Testis (tissue), 3 donors: Measurements from ENCODE around the gene SNX19. TPM values are rescaled to one million over a fixed set of nuclear protein-coding genes. Genes with fewer than 3 reads are reported as not detected.

Experiments
- DNase-seq: peaks from one replicate; pipeline ENCODE4 v3.0.0-alpha.2; 2019
- H3K27ac ChIP-seq, 2 donors: fragments of 200-600 bp; sonication (generic); one replicate each; pipeline ENCODE4 v1.5.1; 2019
- H3K27me3 ChIP-seq: fragments of 200-600 bp; sonication (generic); one replicate; pipeline ENCODE4 v1.5.1; 2019
- H3K36me3 ChIP-seq: fragments of 200-600 bp; sonication (generic); one replicate; pipeline ENCODE4 v1.5.1; 2017; ENCODE audit warnings: low read depth; ENCODE audit errors: missing control alignments
- H3K4me1 ChIP-seq: fragments of 200-600 bp; sonication (generic); one replicate; pipeline ENCODE4 v1.5.1; 2019
- H3K4me3 ChIP-seq, 2 donors: fragments of 200-600 bp; sonication (generic); one replicate each; pipeline ENCODE4 v1.5.1; 2017 to 2019
- H3K9me3 ChIP-seq: fragments of 200-600 bp; sonication (generic); one replicate; pipeline ENCODE4 v1.5.1; 2017
- POLR2A ChIP-seq: fragments of 450-650 bp; IDR thresholded peaks from one replicate; pipeline ENCODE4 v1.6.1; 2017; ENCODE audit warnings: antibody characterized with exemption, mild to moderate bottlenecking, moderate library complexity
- WGBS, 2 donors: methylation state at CpG; one replicate each; pipeline ENCODE4 v1.1.5; 2018; 5-methylcytosine and 5-hydroxymethylcytosine counted together
- intact Hi-C: fragments of 100-400 bp; cut with DNase I; formaldehyde crosslinking; loops from one replicate; pipeline ENCODE4 v1.15.1; 2023; ENCODE audit warnings: low total_unique reads
- polyA plus RNA-seq: library from polyadenylated mRNA; stranded (reverse); fragments of 350-450 nt; fragmentation: Illumina TruSeq; extraction: RNeasy Lipid Tissue Mini Kit (QIAGEN cat#74804); gene quantifications from one replicate; pipeline ENCODE4 v1.2.3, GENCODE V29; 2014; ENCODE audit warnings: low read depth, low replicate concordance; ENCODE audit not compliant: insufficient read depth
- total RNA-seq, 2 donors: library from RNA; depleted of rRNA; stranded (reverse); fragments of >200 nt; gene quantifications; one replicate each; pipeline ENCODE4 v1.2.3, GENCODE V29; 2016
- TF ChIP-seq, protein P1 (sequence below), 3 experiments: fragments of 450-650 bp in 2 of 3; fragments of 200-600 bp in 1 of 3; sonication (generic) in 1 of 3; IDR thresholded peaks; one replicate each; pipeline ENCODE4 v1.5.1; 2016 to 2019; ENCODE audit warnings: antibody characterized with exemption in 3 of 3, mild to moderate bottlenecking in 2 of 3, moderate library complexity in 1 of 3

Gene SNX19
- total and polyA plus RNA-seq, 3 donors from 2014 or later, result 131 to 153 (median 144) TPM

DNA sequence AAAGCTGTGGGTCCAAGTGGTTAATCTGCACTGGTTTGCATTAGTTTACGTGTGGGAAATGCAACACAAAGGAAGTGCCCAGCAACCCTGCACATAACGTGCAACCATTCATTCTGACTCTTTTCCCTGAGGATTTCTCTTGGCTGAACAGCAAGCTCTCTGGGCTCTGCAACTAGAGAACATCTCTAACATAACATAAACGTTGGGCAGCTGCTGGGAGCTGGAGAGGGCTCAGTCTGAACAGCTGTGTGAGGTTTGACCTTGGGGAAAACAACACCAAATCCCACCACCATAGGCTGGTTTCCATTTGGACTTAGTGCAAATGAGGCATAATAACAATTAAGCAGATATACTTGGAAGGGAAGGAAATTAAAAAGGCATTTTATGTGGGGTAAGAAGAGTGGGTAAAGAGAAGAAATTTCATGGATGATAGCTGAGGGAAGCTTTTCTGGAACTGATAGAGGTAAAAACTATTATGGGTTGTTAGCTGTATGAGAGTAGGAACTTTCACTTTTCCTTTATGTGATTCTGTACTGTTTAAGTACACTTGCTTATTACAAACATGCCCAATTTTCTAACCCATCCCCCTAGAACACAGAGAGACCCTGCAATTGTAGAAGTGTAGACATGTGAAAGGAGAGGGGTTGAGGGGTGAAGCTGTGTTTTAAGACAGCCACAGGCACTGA is 76.2 kb downstream of the SNX19 start:
- H3K9me3 ChIP-seq, result no peaks in the 10 kb centered on the region
- H3K4me1 ChIP-seq, result no peaks in the 10 kb centered on the region
- TF ChIP-seq POLR2A, result no peak
- TF ChIP-seq, protein P1, sequence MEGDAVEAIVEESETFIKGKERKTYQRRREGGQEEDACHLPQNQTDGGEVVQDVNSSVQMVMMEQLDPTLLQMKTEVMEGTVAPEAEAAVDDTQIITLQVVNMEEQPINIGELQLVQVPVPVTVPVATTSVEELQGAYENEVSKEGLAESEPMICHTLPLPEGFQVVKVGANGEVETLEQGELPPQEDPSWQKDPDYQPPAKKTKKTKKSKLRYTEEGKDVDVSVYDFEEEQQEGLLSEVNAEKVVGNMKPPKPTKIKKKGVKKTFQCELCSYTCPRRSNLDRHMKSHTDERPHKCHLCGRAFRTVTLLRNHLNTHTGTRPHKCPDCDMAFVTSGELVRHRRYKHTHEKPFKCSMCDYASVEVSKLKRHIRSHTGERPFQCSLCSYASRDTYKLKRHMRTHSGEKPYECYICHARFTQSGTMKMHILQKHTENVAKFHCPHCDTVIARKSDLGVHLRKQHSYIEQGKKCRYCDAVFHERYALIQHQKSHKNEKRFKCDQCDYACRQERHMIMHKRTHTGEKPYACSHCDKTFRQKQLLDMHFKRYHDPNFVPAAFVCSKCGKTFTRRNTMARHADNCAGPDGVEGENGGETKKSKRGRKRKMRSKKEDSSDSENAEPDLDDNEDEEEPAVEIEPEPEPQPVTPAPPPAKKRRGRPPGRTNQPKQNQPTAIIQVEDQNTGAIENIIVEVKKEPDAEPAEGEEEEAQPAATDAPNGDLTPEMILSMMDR (IDR thresholded peaks at IDR 0.05), result no peak
- H3K36me3 ChIP-seq, result no peaks in the 10 kb centered on the region
- no peak overlapping the region for H3K4me3 ChIP-seq
- WGBS, 2 donors, result 41 to 43% methylated on average over 3 of the region's 3 CpGs
- no peak overlapping the region for H3K27ac ChIP-seq
- DNase-seq, result peak; percentile 28
- intact Hi-C loops, result no loop called here
- H3K27me3 ChIP-seq, result no peaks in the 10 kb centered on the region

DNA sequence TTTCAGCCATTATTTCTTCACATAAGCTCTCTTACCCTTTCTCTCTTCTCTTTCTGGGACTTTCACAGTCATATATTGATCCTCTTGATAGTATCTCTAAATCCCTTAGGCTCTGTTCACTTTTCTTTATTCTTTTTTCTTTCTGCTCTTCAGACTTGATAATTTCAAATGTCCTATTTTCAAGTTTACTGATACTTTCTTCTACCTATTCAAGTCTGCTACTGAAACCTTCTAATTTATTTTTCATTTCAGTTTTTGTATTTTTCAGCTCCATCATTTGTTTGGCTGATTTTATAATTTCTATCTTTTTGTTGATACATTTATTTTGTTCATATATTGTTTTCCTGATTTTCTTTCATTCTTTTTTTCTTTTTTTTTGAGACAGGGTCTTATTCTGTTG is 79.1 kb downstream of the SNX19 start:
- H3K9me3 ChIP-seq, result no peaks in the 10 kb centered on the region
- DNase-seq, result no peak
- H3K36me3 ChIP-seq, result no peaks in the 10 kb centered on the region
- intact Hi-C loops, result no loop called here
- TF ChIP-seq, protein P1 (IDR thresholded peaks at IDR 0.05), result no peak
- H3K4me3 ChIP-seq, result no peak overlapping the region
- no peaks in the 10 kb centered on the region for H3K27me3 ChIP-seq
- H3K27ac ChIP-seq, result no peak overlapping the region
- H3K4me1 ChIP-seq, result no peaks in the 10 kb centered on the region

DNA sequence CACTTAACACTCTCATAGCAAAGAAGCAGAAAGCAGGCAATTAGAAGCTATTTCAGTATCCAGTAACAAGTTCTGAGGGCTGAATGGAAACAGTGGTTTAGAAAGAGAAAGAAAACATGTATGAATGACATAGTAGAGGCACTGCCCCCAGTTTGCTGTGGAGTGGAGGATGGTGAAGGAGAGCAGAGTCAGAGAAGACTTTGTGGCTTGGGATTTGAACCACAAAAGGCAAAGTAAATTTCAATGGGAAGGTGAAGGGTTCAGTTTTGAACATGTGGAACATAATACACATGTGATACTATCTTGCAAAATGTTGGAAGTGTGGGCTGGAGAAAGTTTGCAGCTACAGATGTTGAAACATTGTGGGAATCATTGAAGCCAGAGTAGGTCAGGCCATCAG is 81.4 kb downstream of the SNX19 start:
- DNase-seq, result no peak
- TF ChIP-seq, protein P1 (IDR thresholded peaks at IDR 0.05), result no peak
- no peak for TF ChIP-seq POLR2A
- intact Hi-C loops, result no loop called here
- no peak overlapping the region for H3K4me3 ChIP-seq
- H3K27ac ChIP-seq, result no peak overlapping the region
- H3K4me1 ChIP-seq, result peaks cover 6% of the 10 kb centered on the region
- no peaks in the 10 kb centered on the region for H3K36me3 ChIP-seq
- no peaks in the 10 kb centered on the region for H3K27me3 ChIP-seq
- H3K9me3 ChIP-seq, result no peaks in the 10 kb centered on the region

DNA sequence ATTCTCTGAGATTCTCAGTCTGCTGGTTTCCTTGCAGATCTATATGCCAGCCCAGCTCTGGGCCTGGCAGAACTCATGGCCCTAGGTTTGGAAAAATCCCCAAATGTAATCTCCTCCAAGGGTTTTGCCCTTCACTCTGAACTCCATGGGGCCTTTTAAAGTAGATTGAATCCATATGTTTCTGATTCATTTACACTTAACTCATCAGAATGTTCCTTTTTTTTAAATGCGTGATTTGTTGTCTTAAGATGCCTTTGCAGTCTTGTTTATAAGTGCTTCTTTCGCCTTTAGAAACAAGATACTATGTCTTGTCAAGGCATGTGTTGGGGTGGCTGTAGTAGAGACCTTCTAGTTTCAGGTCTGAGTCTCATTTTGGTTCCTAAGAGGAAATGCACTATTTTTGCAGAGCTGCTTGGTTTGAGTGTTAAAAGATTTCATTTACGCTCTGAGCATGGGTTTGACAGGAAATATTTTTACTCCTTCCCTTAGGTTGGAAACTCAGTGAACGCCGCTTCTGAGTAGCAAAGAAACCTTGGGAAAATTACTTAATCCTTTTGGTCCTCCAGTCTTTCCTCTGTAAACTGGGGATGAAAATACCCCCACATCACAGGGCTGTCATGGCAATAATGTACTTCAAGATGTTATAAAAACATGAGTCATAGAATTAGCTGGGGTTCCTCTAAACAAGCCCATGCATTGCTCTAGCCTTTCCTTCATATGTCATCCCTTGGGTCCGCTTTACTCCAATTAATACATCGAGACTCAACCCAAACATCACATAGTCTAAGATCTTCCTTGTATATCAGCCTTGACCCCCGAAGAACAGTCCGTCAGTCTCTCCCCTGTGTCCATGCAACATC is 83.5 kb downstream of the SNX19 start:
- Histone ChIP-seq H3K4me1 (peaks cover 8% of the 10 kb centered on the region), H3K27ac (no peak overlapping the region), H3K27me3 (no peaks in the 10 kb centered on the region), H3K9me3 (no peaks in the 10 kb centered on the region), H3K4me3 (no peak overlapping the region), H3K36me3 (no peaks in the 10 kb centered on the region)
- 94 to 95% methylated on average over 9 of the region's 9 CpGs for WGBS, 2 donors
- intact Hi-C loops, result no loop called here
- DNase-seq, result no peak
- no peak for TF ChIP-seq POLR2A
- TF ChIP-seq, protein P1 (IDR thresholded peaks at IDR 0.05), result no peak
